Breast epithelium (tissue), 4 donors: Measurements from ENCODE around the gene KLHL7. TPM values are rescaled to one million over a fixed set of nuclear protein-coding genes. Genes with fewer than 3 reads are reported as not detected.

ENCODE experiments used
- DNase-seq, 2 donors: peaks; one replicate each; pipeline ENCODE4 v3.0.0-alpha.2; 2019; ENCODE audit warnings: low spot score in 2 of 2
- H3K27ac ChIP-seq, 2 donors: fragments of 200-600 bp; sonication (generic) in 1 of 2; one replicate each; pipeline ENCODE4 v1.5.1; 2016 to 2019; ENCODE audit warnings: mild to moderate bottlenecking in 1 of 2
- H3K27me3 ChIP-seq, 2 donors: fragments of 200-600 bp; sonication (generic) in 1 of 2; one replicate each; pipeline versions ENCODE4 v1.5.1 to v1.6.0; 2017 to 2019; ENCODE audit warnings: control low read depth in 1 of 2, mild to moderate bottlenecking in 1 of 2
- H3K36me3 ChIP-seq: fragments of 200-600 bp; one replicate; pipeline ENCODE4 v1.5.1; 2019
- H3K4me1 ChIP-seq, 2 donors: fragments of 200-600 bp; sonication (generic); one replicate each; pipeline ENCODE4 v1.5.1; 2016 to 2019; ENCODE audit warnings: control low read depth in 1 of 2
- H3K4me3 ChIP-seq, 3 donors: fragments of 200-600 bp; sonication (generic); 1 replicate in 2 of 3; 2 replicates in 1 of 3; pipeline ENCODE4 v1.5.1; 2016 to 2019; ENCODE audit warnings: mild to moderate bottlenecking in 3 of 3, moderate library complexity in 2 of 3
- H3K9me3 ChIP-seq, 2 donors: fragments of 200-600 bp; sonication (generic) in 1 of 2; one replicate each; pipeline ENCODE4 v1.5.1; 2016 to 2019; ENCODE audit warnings: control low read depth in 1 of 2
- POLR2A ChIP-seq: fragments of 450-650 bp; IDR thresholded peaks from one replicate; pipeline ENCODE4 v1.6.1; 2016; ENCODE audit warnings: antibody characterized with exemption, mild to moderate bottlenecking, moderate library complexity
- POLR2AphosphoS5 ChIP-seq, 3 donors: sonication (generic); formaldehyde crosslinking; IDR thresholded peaks; one replicate each; pipeline ENCODE4 v1.6.1; 2017; ENCODE audit warnings: antibody characterized with exemption in 3 of 3
- intact Hi-C: fragments of 100-400 bp; cut with DNase I; formaldehyde crosslinking; loops from one replicate; pipeline ENCODE4 v1.15.1; 2023; ENCODE audit warnings: low total_unique reads
- total RNA-seq, 3 donors: library from RNA; depleted of rRNA; stranded (reverse); fragments of >200 nt; gene quantifications; one replicate each; pipeline ENCODE4 v1.1.0, GENCODE V29; 2016
- TF ChIP-seq, protein P1 (sequence below), 3 donors: fragments of 450-650 bp; IDR thresholded peaks; one replicate each; pipeline ENCODE4 v1.5.1; 2016 to 2017; ENCODE audit warnings: antibody characterized with exemption in 3 of 3, mild to moderate bottlenecking in 3 of 3, moderate library complexity in 3 of 3

KLHL7 gene
- total RNA-seq, 3 donors from 2014 or later, result 28.5 to 39.2 (median 29.0) TPM

DNA sequence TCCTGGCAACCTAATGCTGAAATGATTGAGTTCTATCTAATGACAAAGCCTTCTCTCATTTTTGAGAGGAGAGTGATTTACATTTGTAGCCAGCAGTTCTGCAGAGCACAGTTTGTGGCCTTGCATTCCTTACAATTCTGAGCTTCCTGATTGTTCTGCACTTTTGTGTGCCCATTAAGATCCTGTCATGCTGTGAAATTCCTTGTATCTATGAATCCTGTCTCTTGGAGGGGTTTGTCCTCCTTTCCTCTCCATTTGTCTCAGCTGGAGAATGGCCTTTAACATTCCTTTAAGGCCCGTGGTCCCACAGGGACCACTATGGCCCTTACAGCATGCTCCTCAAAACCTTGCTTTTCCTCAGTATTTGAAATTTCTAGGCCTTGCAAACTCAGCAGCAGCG is 10.4 kb downstream of the KLHL7 start:
- H3K27ac ChIP-seq, result no peak overlapping the region
- intact Hi-C loops, result no loop called here
- H3K27me3 ChIP-seq, result no peaks in the 10 kb centered on the region
- DNase-seq, result no peak
- TF ChIP-seq POLR2AphosphoS5 (IDR thresholded peaks at IDR 0.05), result no peak
- no peak for TF ChIP-seq POLR2A
- TF ChIP-seq, protein P1, sequence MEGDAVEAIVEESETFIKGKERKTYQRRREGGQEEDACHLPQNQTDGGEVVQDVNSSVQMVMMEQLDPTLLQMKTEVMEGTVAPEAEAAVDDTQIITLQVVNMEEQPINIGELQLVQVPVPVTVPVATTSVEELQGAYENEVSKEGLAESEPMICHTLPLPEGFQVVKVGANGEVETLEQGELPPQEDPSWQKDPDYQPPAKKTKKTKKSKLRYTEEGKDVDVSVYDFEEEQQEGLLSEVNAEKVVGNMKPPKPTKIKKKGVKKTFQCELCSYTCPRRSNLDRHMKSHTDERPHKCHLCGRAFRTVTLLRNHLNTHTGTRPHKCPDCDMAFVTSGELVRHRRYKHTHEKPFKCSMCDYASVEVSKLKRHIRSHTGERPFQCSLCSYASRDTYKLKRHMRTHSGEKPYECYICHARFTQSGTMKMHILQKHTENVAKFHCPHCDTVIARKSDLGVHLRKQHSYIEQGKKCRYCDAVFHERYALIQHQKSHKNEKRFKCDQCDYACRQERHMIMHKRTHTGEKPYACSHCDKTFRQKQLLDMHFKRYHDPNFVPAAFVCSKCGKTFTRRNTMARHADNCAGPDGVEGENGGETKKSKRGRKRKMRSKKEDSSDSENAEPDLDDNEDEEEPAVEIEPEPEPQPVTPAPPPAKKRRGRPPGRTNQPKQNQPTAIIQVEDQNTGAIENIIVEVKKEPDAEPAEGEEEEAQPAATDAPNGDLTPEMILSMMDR (IDR thresholded peaks at IDR 0.05), result no peak
- no peak overlapping the region for H3K4me3 ChIP-seq
- H3K9me3 ChIP-seq, result no peaks in the 10 kb centered on the region
- no peaks in the 10 kb centered on the region for H3K4me1 ChIP-seq
- no peaks in the 10 kb centered on the region for H3K36me3 ChIP-seq

DNA sequence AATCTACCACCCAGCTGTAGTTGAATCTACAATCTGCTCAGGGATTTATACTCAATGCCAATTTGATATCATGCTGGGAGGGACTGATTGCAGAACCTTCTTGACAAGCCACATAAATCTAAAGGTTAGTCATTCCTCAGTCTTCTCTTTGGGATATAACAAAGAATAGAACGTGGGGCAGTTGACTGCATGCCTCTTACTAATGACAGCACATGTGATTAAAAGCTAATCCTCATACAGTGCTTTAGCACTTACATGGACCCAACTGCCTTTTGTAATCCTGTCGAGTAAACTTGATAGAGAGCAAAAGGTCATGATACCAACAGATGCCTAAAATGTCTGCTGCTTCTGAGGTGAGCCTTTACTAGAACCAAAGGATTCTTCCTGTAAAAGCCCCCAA is 12.3 kb downstream of the KLHL7 start:
- intact Hi-C loops, result no loop called here
- TF ChIP-seq POLR2A, result no peak
- TF ChIP-seq, protein P1 (IDR thresholded peaks at IDR 0.05), result no peak
- no peak for TF ChIP-seq POLR2AphosphoS5 (IDR thresholded peaks at IDR 0.05)
- H3K4me1 ChIP-seq, result no peaks in the 10 kb centered on the region
- H3K27me3 ChIP-seq, result no peaks in the 10 kb centered on the region
- H3K4me3 ChIP-seq, result no peak overlapping the region
- no peaks in the 10 kb centered on the region for H3K9me3 ChIP-seq
- H3K36me3 ChIP-seq, result no peaks in the 10 kb centered on the region
- DNase-seq, result no peak
- no peak overlapping the region for H3K27ac ChIP-seq

DNA sequence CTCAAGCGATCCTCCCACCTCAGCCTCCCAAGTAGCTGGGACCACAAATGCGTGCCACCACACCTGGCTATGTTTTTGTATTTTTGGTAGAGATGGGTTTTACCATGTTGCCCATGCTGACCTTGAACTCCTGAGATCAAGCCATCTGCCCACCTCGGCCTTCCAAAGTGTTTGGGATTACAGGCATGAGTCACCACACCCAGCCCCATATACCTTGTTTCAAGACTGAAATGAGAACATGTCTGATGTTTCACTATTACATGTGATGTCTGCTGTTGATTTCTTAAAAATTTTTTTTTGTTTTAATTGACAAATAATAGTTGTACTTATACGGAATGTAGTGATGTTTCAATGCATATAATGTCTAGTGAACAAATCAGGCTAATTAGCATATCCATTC is 14.5 kb downstream of the KLHL7 start:
- Histone ChIP-seq H3K4me1 (no peaks in the 10 kb centered on the region), H3K27me3 (no peaks in the 10 kb centered on the region), H3K4me3 (no peak overlapping the region), H3K9me3 (no peaks in the 10 kb centered on the region), H3K27ac (no peak overlapping the region), H3K36me3 (no peaks in the 10 kb centered on the region)
- intact Hi-C loops, result no loop called here
- no peak for DNase-seq
- TF ChIP-seq POLR2AphosphoS5 (IDR thresholded peaks at IDR 0.05) (no peak), POLR2A (no peak)
- TF ChIP-seq, protein P1 (IDR thresholded peaks at IDR 0.05), result no peak

DNA sequence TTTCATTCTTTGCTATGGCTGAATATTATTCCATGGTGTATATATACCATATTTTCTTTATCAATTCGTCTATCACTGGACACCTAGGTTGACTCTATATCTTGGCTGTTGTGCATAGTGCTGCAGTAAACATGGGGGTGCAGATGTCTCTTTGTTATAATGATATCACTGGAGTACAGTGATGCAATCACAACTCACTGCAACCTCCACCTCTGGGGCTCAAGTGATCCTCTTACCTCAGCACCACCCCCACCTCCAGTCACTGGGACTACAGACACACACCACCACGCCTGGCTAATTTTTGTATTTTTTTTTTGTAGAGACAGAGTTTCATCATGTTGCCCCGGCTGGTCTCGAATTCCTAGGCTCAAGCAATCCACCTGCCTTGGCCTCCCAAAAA is 15.6 kb downstream of the KLHL7 start:
- H3K9me3 ChIP-seq, result no peaks in the 10 kb centered on the region
- no peaks in the 10 kb centered on the region for H3K4me1 ChIP-seq
- no peak overlapping the region for H3K4me3 ChIP-seq
- no peaks in the 10 kb centered on the region for H3K36me3 ChIP-seq
- no peak overlapping the region for H3K27ac ChIP-seq
- no peaks in the 10 kb centered on the region for H3K27me3 ChIP-seq
- intact Hi-C loops, result no loop called here
- no peak for DNase-seq
- TF ChIP-seq, protein P1 (IDR thresholded peaks at IDR 0.05), result no peak
- TF ChIP-seq POLR2AphosphoS5 (IDR thresholded peaks at IDR 0.05) (no peak), POLR2A (no peak)

DNA sequence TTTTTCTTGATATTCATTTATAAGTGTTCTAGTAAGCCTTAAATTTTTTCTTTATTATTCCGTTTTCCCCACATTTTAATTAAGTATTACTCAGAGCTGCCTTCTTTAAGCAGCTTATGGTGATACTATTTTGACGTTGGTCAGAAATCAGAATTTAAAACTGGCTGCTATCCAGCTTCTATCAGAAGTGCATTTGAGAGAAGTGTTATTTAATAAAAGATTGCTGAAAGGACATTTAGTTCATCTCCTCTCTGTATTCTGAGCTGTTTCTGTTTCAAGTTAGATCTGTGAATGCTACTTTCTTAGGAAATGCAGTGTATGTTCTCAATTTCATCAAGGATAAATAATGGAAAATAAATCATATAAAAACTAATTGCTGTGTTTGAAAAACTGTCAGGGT is 17.4 kb downstream of the KLHL7 start:
- H3K27ac ChIP-seq, result no peak overlapping the region

DNA sequence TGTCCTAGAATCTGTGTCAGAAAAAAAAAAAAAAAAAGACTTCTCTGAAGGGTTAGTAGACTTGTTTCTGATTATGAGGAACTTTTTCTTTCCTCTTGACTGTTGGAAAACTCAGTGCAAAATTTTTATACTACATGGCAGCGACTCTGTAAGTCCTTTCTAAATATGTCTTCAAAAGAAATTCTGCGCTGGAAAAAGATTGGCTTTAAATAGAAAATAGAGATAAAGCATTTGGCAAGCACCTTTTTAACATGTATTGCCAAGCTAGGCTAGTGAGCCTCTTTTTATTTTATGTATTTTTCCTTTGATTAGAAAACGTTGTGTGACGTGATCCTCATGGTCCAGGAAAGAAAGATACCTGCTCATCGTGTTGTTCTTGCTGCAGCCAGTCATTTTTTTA is 17.9 kb downstream of the KLHL7 start:
- no peak overlapping the region for H3K4me3 ChIP-seq
- no peaks in the 10 kb centered on the region for H3K36me3 ChIP-seq
- no peak overlapping the region for H3K27ac ChIP-seq
- DNase-seq, result no peak
- no peaks in the 10 kb centered on the region for H3K9me3 ChIP-seq
- no peaks in the 10 kb centered on the region for H3K27me3 ChIP-seq
- TF ChIP-seq, protein P1 (IDR thresholded peaks at IDR 0.05), result no peak
- TF ChIP-seq POLR2AphosphoS5 (IDR thresholded peaks at IDR 0.05), result no peak
- TF ChIP-seq POLR2A, result no peak
- H3K4me1 ChIP-seq, result no peaks in the 10 kb centered on the region
- intact Hi-C loops, result no loop called here

More for the DNA sequence above, 17.4 kb downstream of the KLHL7 start:
- TF ChIP-seq POLR2AphosphoS5 (IDR thresholded peaks at IDR 0.05) (no peak), POLR2A (no peak)
- no peak for DNase-seq
- intact Hi-C loops, result no loop called here
- no peaks in the 10 kb centered on the region for H3K36me3 ChIP-seq
- H3K27me3 ChIP-seq, result no peaks in the 10 kb centered on the region
- no peaks in the 10 kb centered on the region for H3K9me3 ChIP-seq
- H3K4me3 ChIP-seq, result no peak overlapping the region
- no peaks in the 10 kb centered on the region for H3K4me1 ChIP-seq
